ENCODE measurements around the gene NOP16. TPM values are rescaled to one million over a fixed set of nuclear protein-coding genes. Genes with fewer than 3 reads are reported as not detected.

NOP16 gene
- total and polyA plus RNA-seq, 2 of the 13 experiments (the other 11 are each of a cell fraction or from before 2014, with no cell fraction given): 43.3 to 48.4 TPM

- TF ChIP-seq ARNT (IDR thresholded peaks at IDR 0.05) (no peak), ISL2 (CRISPR knock-in tag; IDR thresholded peaks at IDR 0.05) (no peak), SOX5 (CRISPR knock-in tag; IDR thresholded peaks at IDR 0.05; ENCODE audit: borderline replicate concordance) (no peak)
Measured at GRCh38 chr5:176383961-176384360, 4.4 kb downstream of the NOP16 start (continued).

GRCh38 chr5:176383248-176383905 is 5.0 kb downstream of the NOP16 start:
- FAIRE-seq: no peak
- CTCF ChIA-PET (ENCODE audit: low intra/inter-chr PET ratio, low total read pairs): no interaction called here
- H2AFZ ChIP-seq (ENCODE audit: low read length): no peak overlapping the region

More at GRCh38 chr5:176383248-176383905, 5.0 kb downstream of the NOP16 start:
- H3K27me3 ChIP-seq (ENCODE audit: control insufficient read depth in 1 of 2, insufficient read depth in 2 of 2, low read length in 2 of 2): no peaks in the 10 kb centered on the region; a peak in 1 of 5 replicates
- H3K9me3 ChIP-seq (ENCODE audit: low read length): no peaks in the 10 kb centered on the region
- peaks cover 21% of the 10 kb centered on the region for H3K4me1 ChIP-seq (ENCODE audit: insufficient read depth, low read length)
- no TSS peak for BruUV-seq (replicated peaks)
- peaks cover 11% of the 10 kb centered on the region; the same call in 1 of the 2 replicates for H4K20me1 ChIP-seq (ENCODE audit: insufficient read depth, low read length)
- intact Hi-C loops (cut with micrococcal nuclease; ENCODE audit: unreplicated experiment): no loop called here
- no peak for ATAC-seq
- no peak overlapping the region for H3K4me2 ChIP-seq (ENCODE audit: low read depth, low read length)
- H3K79me2 ChIP-seq (ENCODE audit: insufficient read depth, low read length): peaks cover 35% of the 10 kb centered on the region
- POLR2A ChIA-PET: no interaction called here
- in situ Hi-C loops (cut with HindIII; ENCODE audit: extremely low pct_ligation_motif_present, low pct_unique_long_range_greater_than_20kb): no loop called here
- no peak for TF ChIP-seq SIN3A (IDR thresholded peaks at IDR 0.05; ENCODE audit: borderline replicate concordance, low read depth, low read length)
- no peak for TF ChIP-seq ZMAT3 (CRISPR knock-in tag; conservative IDR thresholded peaks at IDR 0.05)
- no peak for TF ChIP-seq CERS6 (CRISPR knock-in tag; IDR thresholded peaks at IDR 0.05)
- 0 out of 2 replicates have a peak, but pooled peaks have one; percentile 21 for TF ChIP-seq POLR2G (IDR thresholded peaks at IDR 0.05; ENCODE audit: low read depth, low read length)
- TF ChIP-seq ZNF703 (CRISPR knock-in tag; IDR thresholded peaks at IDR 0.05; ENCODE audit: borderline replicate concordance): no peak
- peak; percentile 87 for TF ChIP-seq AGO2 (optimal IDR thresholded peaks at IDR 0.05; ENCODE audit: low read depth, low read length)
- TF ChIP-seq ZNF12 (CRISPR knock-in tag; IDR thresholded peaks at IDR 0.05): no peak
- TF ChIP-seq NR3C1 (CRISPR knock-in tag; IDR thresholded peaks at IDR 0.05): no peak
- no peak overlapping the region for H3K27ac ChIP-seq (ENCODE audit: extremely low read length, insufficient read depth, low read length)
- H3K4me3 ChIP-seq (replicated peaks in 1 of 3; ENCODE audit: insufficient read depth in 1 of 3, low read depth in 2 of 3, low read length in 3 of 3): no peak overlapping the region
- DNase-seq (ENCODE audit: low spot score): no peak
- H3K36me3 ChIP-seq (replicated peaks in 1 of 2; ENCODE audit: control insufficient read depth in 1 of 2, insufficient read depth in 2 of 2, low read length in 2 of 2): peaks cover 18 to 55% of the 10 kb centered on the region in 2 experiments
- H3K9ac ChIP-seq (ENCODE audit: insufficient read depth, low read depth, low read length): no peak overlapping the region
- 98% methylated on average over 14 of the region's 15 CpGs for WGBS (ENCODE audit: low lambda C conversion rate)
